ENCODE results near the gene DOK3.

The DOK3 gene

GRCh38 chr5:177494346-177495195, 15.1 kb downstream of the DOK3 start:
- Histone ChIP-seq H3K4me1 (peaks cover 7 to 82% (median 74%) of the 10 kb centered on the region in 4 donors), H3K27ac (peak overlapping the region; percentile 92 to 100), H3K4me3 (peak overlapping the region; percentile 83 to 100), H3K9me3 (no peaks in the 10 kb centered on the region), H3K27me3 (no peaks in the 10 kb centered on the region), H3K36me3 (peaks cover 27 to 31% (median 28%) of the 10 kb centered on the region in 3 donors)
- intact Hi-C loops (cut with DNase I; ENCODE audit: low total_unique reads) = no loop called here
- TF ChIP-seq CTCF (IDR thresholded peaks at IDR 0.05) = peak; percentile 15 to 21
- peak; percentile 78 to 93 for DNase-seq

- intact Hi-C loops (cut with DNase I; ENCODE audit: low total_unique reads) = loop anchor here (2.0 kb wide), 1 partner anchor 37 kb away; no protein-coding TSS in a partner anchor
- no peaks in the 10 kb centered on the region for H3K9me3 ChIP-seq
- H3K27me3 ChIP-seq = no peaks in the 10 kb centered on the region
- TF ChIP-seq CTCF (IDR thresholded peaks at IDR 0.05) = no peak
- H3K27ac ChIP-seq = peak overlapping the region; percentile 92 to 100
- no peak for DNase-seq
- H3K4me1 ChIP-seq = peaks cover 7 to 84% (median 78%) of the 10 kb centered on the region in 4 donors
- H3K4me3 ChIP-seq = peak overlapping the region; percentile 83 to 100
- H3K36me3 ChIP-seq = peaks cover 33 to 38% (median 35%) of the 10 kb centered on the region in 3 donors
Measured at GRCh38 chr5:177493795-177494345, 15.8 kb downstream of the DOK3 start.

GRCh38 chr5:177492841-177493240, 16.8 kb downstream of the DOK3 start:
- peak overlapping the region; percentile 92 to 100 for H3K27ac ChIP-seq

GRCh38 chr5:177491983-177492746, 17.5 kb downstream of the DOK3 start:
- H3K36me3 ChIP-seq = peaks cover 50 to 55% (median 52%) of the 10 kb centered on the region in 3 donors
- intact Hi-C loops (cut with DNase I; ENCODE audit: low total_unique reads) = loop anchor here (2.0 kb wide), 1 partner anchor 35 kb away; no protein-coding TSS in a partner anchor
- no peak for TF ChIP-seq CTCF (IDR thresholded peaks at IDR 0.05)
- peak overlapping the region; percentile 92 to 100 for H3K27ac ChIP-seq
- H3K4me1 ChIP-seq = peaks cover 7 to 77% (median 70%) of the 10 kb centered on the region in 4 donors
- no peaks in the 10 kb centered on the region for H3K27me3 ChIP-seq
- H3K4me3 ChIP-seq = peak overlapping the region; percentile 83 to 100
- no peak for DNase-seq
- H3K9me3 ChIP-seq = no peaks in the 10 kb centered on the region

More at GRCh38 chr5:177492841-177493240, 16.8 kb downstream of the DOK3 start:
- Histone ChIP-seq H3K4me1 (peaks cover 7 to 77% (median 71%) of the 10 kb centered on the region in 4 donors), H3K9me3 (no peaks in the 10 kb centered on the region), H3K27me3 (no peaks in the 10 kb centered on the region), H3K36me3 (peaks cover 43 to 48% (median 46%) of the 10 kb centered on the region in 3 donors), H3K4me3 (peak overlapping the region; percentile 83 to 100)
- no peak for DNase-seq
- intact Hi-C loops (cut with DNase I; ENCODE audit: low total_unique reads) = loop anchor here (2.0 kb wide), 1 partner anchor 36 kb away; no protein-coding TSS in a partner anchor
- TF ChIP-seq CTCF (IDR thresholded peaks at IDR 0.05) = no peak

GRCh38 chr5:177491429-177491945, 18.1 kb downstream of the DOK3 start:
- TF ChIP-seq CTCF (IDR thresholded peaks at IDR 0.05) = peak; percentile 85 to 93
- Histone ChIP-seq H3K9me3 (no peaks in the 10 kb centered on the region), H3K4me3 (peak overlapping the region; percentile 83 to 100), H3K27me3 (no peaks in the 10 kb centered on the region), H3K27ac (peak overlapping the region; percentile 92 to 100), H3K4me1 (peaks cover 7 to 75% (median 69%) of the 10 kb centered on the region in 4 donors), H3K36me3 (peaks cover 52 to 62% (median 58%) of the 10 kb centered on the region in 3 donors)
- intact Hi-C loops (cut with DNase I; ENCODE audit: low total_unique reads) = no loop called here
- DNase-seq = peak in 1 of 2 donors; percentile 81
